ENCODE results near the gene ARHGAP28.
A peak's percentile ranks its signal among the peaks of the same experiment; 100 is the strongest.

ARHGAP28 gene

DNA sequence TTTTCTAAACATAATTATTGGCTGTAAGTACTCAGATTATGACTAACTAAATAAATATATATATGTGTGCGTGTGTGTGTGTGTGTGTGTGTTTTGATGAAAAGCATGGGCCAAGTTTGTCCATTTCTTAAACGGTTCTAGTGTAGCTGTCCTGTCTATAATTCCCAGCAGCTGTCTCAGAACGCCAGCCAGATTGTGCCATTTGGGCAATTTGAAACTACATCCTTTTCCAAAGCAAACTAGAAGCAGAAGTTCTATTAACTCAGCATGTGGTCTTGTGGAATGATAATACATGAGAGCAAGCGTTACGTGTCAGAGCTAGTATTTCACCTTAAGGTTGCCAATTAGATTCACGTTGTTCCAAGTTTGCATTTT, 1.7 kb downstream of the ARHGAP28 start:
- in situ Hi-C loops (cut with HindIII; ENCODE audit: low sequenced_read_pairs): no loop called here
- TF ChIP-seq, protein P1, sequence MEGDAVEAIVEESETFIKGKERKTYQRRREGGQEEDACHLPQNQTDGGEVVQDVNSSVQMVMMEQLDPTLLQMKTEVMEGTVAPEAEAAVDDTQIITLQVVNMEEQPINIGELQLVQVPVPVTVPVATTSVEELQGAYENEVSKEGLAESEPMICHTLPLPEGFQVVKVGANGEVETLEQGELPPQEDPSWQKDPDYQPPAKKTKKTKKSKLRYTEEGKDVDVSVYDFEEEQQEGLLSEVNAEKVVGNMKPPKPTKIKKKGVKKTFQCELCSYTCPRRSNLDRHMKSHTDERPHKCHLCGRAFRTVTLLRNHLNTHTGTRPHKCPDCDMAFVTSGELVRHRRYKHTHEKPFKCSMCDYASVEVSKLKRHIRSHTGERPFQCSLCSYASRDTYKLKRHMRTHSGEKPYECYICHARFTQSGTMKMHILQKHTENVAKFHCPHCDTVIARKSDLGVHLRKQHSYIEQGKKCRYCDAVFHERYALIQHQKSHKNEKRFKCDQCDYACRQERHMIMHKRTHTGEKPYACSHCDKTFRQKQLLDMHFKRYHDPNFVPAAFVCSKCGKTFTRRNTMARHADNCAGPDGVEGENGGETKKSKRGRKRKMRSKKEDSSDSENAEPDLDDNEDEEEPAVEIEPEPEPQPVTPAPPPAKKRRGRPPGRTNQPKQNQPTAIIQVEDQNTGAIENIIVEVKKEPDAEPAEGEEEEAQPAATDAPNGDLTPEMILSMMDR (IDR thresholded peaks at IDR 0.05; ENCODE audit: low read depth, low read length, missing control alignments): no peak
- peak overlapping the region; percentile 52 for H3K4me3 ChIP-seq (ENCODE audit: low read depth, low read length)
- peak; percentile 75 for DNase-seq (ENCODE audit: low read depth)

DNA sequence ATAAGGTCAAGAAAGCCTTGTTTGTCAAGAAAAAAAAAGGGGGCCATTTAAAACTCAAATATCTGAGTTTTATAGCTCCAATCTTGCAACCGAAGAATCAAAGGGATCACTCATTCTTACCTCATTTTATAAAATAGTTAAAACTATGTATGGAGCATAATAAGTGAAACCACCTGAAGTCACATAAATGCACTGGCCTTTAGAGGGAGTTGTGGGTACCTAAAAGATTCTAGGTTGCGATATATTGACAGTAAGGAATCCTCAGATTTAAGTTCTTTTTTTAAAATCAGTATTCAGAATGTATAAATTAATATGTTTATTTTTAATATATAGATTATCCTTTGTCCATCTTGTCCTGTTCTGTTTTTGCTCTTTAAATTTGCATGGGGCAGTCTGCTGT, 3.4 kb downstream of the ARHGAP28 start:
- TF ChIP-seq, protein P1 (IDR thresholded peaks at IDR 0.05; ENCODE audit: low read depth, low read length, missing control alignments): peak; percentile 9
- in situ Hi-C loops (cut with HindIII; ENCODE audit: low sequenced_read_pairs): no loop called here
- no peak for DNase-seq (ENCODE audit: low read depth)
- no peak overlapping the region for H3K4me3 ChIP-seq (ENCODE audit: low read depth, low read length)

DNA sequence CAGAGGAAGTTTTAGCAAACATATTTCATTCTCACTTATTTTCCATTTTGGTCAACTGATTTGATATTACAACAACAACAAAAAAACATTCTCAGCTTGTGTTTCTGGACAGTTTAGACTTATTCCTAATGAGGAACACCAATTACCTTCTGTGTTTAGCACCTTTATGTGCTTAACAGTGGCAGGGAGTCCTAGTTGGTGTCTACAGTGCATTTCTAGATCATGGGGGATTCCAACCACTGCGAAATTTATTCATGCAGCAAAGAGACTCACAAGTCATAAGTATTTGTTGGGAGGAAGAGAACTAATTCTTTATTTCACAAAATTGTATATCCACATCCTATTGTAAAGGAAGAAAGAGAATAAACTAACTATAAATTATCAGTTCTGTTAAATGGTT, 4.2 kb downstream of the ARHGAP28 start:
- TF ChIP-seq, protein P1 (IDR thresholded peaks at IDR 0.05; ENCODE audit: low read depth, low read length, missing control alignments): no peak
- in situ Hi-C loops (cut with HindIII; ENCODE audit: low sequenced_read_pairs): no loop called here
- no peak for DNase-seq (ENCODE audit: low read depth)
- no peak overlapping the region for H3K4me3 ChIP-seq (ENCODE audit: low read depth, low read length)

DNA sequence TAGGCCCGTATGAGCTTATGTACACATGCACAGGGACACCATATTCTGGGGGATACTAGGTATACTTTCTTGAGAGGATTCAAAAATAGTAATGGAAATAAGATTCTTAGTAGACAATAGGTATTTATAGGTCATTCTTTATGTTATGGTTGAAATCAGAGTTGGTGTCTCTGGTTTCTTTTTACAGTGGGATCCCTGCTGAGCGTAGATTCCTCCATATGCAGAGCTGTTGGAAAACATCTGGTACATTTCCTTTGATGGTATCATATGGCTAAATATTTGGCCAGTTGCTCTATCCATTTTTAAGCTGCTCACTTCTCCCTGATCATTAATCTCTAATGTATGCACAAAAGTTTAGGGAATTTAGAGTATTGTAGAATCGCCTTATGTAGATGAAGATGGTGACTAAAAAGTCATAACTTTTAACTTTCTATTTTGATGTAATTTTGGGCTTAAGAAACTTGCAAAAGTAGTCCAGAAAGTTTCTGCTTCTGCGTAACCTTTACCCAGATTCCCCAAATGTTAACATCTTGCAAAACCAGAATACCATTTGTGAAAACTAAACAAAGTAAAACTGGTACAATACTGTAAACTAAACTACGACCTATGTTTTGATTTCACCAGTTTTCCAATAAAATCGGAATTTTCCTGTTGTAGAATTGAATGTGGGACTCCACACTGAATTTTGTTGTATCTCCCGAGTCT, 5.4 kb downstream of the ARHGAP28 start:
- no peak overlapping the region for H3K4me3 ChIP-seq (ENCODE audit: low read depth, low read length)
- no peak for DNase-seq (ENCODE audit: low read depth)
- in situ Hi-C loops (cut with HindIII; ENCODE audit: low sequenced_read_pairs): no loop called here

DNA sequence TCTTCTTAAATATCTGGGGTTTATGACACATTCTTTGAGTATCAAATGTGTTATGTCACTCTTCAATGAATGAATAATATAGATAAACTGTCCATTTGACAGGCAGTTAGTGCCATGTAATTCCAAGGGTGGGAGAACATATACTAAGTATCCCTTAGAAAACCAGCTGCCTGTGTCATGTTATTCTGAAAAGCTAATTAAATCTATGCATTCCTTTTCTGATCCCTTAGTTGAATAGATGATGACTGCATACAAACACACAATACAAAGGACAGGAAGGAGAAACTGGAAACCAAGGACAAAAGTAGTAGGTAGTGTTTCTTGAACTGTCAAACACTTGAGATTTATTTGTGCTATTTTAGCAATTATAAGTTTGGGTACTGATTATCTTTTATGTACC, 8.3 kb downstream of the ARHGAP28 start:
- H3K4me3 ChIP-seq (ENCODE audit: low read depth, low read length): no peak overlapping the region
- no peak for DNase-seq (ENCODE audit: low read depth)
- in situ Hi-C loops (cut with HindIII; ENCODE audit: low sequenced_read_pairs): no loop called here

More for the DNA sequence above, 5.4 kb downstream of the ARHGAP28 start:
- TF ChIP-seq, protein P1 (IDR thresholded peaks at IDR 0.05; ENCODE audit: low read depth, low read length, missing control alignments): no peak

DNA sequence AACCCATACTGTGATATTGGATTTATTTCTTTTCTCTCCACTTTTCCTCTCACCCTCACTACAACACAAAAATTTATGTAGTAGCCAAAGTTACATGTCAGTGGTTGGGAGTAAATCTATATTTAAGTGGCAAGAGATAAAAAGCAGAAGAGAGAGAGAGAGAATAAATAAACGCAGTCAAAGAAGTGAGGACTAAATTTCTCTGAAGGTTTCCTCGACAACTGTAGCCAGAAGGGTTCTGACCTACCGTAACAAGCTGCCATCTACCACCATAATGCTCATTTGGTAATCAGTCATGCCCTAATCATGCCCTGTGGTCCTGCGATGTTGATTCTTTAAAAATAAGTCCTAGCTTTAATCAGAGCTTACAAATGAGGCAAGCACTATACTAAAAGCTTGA, 9.1 kb downstream of the ARHGAP28 start:
- in situ Hi-C loops (cut with HindIII; ENCODE audit: low sequenced_read_pairs): no loop called here
- TF ChIP-seq, protein P1 (IDR thresholded peaks at IDR 0.05; ENCODE audit: low read depth, low read length, missing control alignments): no peak
- DNase-seq (ENCODE audit: low read depth): no peak
- no peak overlapping the region for H3K4me3 ChIP-seq (ENCODE audit: low read depth, low read length)

More for the DNA sequence above, 8.3 kb downstream of the ARHGAP28 start:
- TF ChIP-seq, protein P1 (IDR thresholded peaks at IDR 0.05; ENCODE audit: low read depth, low read length, missing control alignments): no peak

Measured in astrocyte of the cerebellum (primary cell).